GM12874 (cell line): ENCODE measurements around the gene TTC23.

ENCODE experiments used
- TF ChIP-seq, protein P1 (sequence below): IDR thresholded peaks from 2 replicates; pipeline ENCODE4 v1.5.1; 2011; ENCODE audit warnings: low read depth, mild to moderate bottlenecking, control low read depth, low read length, moderate library complexity; ENCODE audit not compliant: insufficient read depth

The TTC23 gene

DNA sequence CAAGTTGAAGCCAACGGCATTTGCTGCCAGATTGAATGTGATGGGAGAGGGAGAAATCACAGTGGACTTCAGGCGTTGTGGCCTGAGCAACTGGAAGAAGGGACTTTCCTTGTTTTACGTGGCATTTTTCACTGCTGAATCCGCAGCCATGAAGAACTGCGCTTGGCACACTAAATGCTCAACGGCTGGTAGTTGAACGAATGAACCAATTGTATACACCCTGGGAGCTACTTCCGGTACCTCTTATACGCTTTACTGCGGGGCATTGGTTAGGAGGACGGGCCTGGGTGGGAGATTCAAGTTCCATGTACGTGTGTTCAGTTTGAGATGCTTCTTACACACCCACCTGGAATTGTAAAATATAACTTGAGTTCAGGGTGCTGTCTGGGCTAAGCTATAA is 139.3 kb downstream of the TTC23 start:
- TF ChIP-seq, protein P1, sequence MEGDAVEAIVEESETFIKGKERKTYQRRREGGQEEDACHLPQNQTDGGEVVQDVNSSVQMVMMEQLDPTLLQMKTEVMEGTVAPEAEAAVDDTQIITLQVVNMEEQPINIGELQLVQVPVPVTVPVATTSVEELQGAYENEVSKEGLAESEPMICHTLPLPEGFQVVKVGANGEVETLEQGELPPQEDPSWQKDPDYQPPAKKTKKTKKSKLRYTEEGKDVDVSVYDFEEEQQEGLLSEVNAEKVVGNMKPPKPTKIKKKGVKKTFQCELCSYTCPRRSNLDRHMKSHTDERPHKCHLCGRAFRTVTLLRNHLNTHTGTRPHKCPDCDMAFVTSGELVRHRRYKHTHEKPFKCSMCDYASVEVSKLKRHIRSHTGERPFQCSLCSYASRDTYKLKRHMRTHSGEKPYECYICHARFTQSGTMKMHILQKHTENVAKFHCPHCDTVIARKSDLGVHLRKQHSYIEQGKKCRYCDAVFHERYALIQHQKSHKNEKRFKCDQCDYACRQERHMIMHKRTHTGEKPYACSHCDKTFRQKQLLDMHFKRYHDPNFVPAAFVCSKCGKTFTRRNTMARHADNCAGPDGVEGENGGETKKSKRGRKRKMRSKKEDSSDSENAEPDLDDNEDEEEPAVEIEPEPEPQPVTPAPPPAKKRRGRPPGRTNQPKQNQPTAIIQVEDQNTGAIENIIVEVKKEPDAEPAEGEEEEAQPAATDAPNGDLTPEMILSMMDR = no peak

DNA sequence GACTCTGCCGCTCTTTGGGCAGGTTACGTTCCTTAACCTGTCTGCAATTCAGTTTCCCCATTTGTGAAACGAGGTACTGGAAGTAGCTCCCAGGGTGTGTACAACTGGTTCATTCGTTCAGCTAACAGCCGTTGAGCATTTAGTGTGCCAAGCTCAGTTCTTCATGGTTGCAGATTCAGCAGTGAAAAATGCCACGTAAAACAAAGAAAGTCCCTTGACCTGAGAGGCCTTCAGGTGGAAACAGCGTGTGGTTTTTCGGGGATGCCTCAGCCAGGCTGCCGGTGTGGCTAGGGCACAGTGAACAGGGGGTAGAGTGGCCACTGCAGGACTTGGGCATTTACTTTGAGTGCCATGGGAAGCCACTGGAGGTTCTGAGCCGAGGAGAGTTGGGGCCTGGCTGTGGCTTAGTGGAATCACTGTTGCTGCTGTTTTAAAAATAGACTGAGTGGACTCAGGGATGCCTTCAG is 139.8 kb downstream of the TTC23 start:
- TF ChIP-seq, protein P1 = no peak

DNA sequence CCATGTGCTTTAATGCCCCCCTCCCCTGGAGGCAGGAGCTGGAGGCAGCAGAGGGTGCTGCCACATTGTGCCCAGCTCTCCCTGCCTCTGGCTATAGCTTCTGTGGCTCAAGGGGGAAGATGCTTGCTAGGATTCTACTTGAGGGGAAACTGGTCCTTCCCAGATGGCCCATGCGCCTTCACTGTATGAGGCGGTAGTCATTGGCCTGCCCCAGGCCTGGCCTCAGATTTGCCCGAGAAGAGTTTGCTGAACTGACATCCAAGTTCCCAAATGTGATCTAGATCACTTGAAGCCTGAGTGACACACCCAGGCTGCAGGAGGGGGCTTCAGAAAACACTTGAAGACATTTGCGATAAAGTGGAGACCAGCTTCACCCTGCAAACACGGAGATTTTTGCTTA is 140.4 kb downstream of the TTC23 start:
- TF ChIP-seq, protein P1 = no peak

DNA sequence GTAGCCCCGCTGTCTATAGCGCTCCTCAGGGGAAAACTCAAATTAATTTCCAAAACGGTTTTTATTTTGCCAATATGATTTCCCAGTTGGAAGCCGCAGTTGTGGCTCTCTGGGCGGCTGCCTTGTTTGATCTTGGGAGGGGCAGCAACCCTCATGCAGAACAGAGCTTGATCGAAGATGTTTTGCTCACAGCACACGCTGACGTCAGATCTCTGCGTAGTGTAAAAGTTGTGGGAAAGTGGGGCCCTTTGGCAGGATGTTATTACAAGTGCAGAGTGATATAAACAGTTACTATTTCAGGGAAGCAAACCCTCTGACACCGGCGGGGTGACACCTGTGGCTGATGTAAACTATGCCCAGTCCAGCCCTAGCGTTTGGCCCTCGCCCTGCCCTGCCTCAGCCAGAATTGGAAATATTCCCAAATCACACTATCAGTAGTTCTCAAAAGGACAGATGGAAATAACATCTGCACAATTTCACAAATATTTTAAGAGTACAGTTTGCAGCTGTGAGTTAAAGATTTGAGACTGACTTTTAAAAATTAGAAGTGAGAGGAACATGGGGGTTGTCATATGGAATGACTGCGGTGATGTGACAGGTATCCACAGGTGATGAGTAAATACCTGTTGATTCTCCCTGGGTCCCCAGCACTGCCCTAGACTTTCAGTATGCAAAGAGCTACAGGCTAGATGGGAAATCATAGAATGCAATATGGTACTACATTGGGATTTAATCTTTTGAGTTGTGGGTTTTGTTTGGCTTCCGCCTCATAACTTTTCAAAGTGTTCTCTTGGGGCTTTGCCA is 142.8 kb downstream of the TTC23 start:
- TF ChIP-seq, protein P1 = no peak

DNA sequence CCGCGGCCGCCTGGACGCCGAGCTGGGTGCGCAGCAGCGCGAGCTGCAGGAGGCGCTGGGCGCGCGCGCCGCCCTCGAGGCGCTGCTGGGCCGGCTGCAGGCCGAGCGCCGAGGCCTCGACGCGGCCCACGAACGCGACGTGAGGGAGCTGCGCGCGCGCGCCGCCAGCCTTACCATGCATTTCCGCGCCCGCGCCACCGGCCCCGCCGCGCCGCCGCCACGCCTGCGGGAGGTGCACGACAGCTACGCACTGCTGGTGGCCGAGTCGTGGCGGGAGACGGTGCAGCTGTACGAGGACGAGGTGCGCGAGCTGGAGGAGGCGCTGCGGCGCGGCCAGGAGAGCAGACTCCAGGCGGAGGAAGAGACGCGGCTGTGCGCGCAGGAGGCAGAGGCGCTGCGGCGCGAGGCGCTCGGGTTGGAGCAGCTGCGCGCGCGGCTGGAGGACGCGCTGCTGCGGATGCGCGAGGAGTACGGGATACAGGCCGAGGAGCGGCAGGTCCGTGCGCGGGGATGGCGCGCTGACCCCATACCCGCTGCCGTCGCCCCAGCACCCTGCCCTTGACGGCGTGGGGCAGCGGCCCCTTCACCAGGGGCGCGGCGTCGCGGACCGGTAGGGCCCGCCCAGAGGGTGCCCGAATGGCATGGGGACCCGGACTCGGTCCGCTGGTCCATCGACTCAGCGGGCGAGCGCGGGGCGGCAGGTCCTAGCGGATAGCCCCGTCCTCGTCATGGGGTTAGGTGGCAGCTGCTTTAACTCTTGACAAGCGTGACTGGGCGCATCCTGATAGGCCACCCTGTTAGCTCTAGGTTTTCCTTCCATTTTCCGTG is 143.7 kb downstream of the TTC23 start:
- TF ChIP-seq, protein P1 = no peak

DNA sequence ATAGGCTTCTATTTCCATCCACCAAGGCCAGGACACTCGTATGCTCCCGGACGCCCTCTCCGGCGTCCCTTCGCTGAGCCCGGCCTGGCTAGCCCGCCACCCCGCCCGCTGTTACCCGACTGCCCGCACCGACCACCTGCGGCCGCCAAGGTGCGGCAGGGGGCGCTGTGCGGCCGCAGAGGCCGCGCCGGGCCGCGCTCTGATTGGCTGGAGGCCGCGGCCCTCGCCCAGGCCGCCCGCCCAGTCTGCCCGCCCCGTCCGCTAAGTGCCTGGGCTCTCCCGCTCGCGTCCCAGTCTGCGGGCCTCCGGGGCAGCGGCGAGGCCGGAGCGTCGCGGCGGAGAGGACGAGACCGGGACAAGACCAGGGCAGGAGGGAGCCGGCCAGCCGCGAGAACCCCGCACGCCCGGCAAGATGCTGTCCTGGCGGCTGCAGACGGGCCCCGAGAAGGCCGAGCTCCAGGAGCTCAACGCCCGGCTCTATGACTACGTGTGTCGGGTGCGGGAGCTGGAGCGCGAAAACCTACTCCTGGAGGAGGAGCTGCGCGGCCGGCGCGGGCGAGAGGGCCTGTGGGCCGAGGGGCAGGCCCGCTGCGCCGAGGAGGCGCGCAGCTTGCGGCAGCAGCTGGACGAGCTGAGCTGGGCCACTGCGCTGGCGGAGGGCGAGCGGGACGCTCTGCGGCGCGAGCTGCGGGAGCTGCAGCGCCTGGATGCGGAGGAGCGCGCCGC is 144.4 kb downstream of the TTC23 start, which contains the start of gene SYNM:
Gene SYNM (plus strand): TSS at position 293 of the 726 bp plus-strand sequence. CDS start 120 bp downstream, at position 413.
- TF ChIP-seq, protein P1 = peak; percentile 83

DNA sequence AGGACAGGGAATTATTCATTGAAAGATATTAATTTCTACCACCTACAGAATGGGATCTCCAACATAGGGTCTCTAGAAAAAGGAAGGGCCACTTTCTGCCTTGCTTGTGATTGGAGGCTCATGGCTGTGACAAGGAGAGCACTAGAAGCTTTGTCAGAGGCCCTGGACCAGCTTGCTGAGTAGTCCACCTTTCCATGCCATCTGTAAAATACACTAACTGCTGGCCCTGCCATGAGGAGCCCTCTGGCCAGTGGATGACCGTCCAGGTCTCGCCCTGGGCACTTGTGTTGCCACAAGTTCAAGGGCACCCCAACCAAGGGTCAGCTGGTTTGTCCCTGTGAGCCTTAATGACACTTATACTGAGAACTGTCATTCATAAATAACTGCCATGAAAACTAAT is 146.1 kb downstream of the TTC23 start:
- TF ChIP-seq, protein P1 = no peak
